K562 (cell line): Measurements from ENCODE around the gene ICAM1. TPM values are rescaled to one million over a fixed set of nuclear protein-coding genes. Genes with fewer than 3 reads are reported as not detected.

Experiments
- ARNT ChIP-seq, 2 experiments: fragments of 450-650 bp; IDR thresholded peaks; 2 replicates each; pipeline ENCODE4 v1.6.1; 2016; ENCODE audit warnings: mild to moderate bottlenecking in 1 of 2
- BRCA1 ChIP-seq, 2 experiments: fragments of 450-650 bp in 1 of 2; sonication (generic) in 1 of 2; formaldehyde crosslinking in 1 of 2; IDR thresholded peaks; 2 replicates each; pipeline versions ENCODE4 v1.5.0 to v1.6.1; 2017 to 2020; ENCODE audit warnings: mild to moderate bottlenecking in 1 of 2, missing genetic modification reagents in 1 of 2
- CBX5 ChIP-seq: IDR thresholded peaks from 2 replicates; pipeline ENCODE4 v1.6.1; 2014; ENCODE audit warnings: low read depth, borderline replicate concordance
- DDX20 ChIP-seq: fragments of 450-650 bp; IDR thresholded peaks from 2 replicates; pipeline ENCODE4 v1.6.1; 2016; ENCODE audit warnings: missing genetic modification characterization, low read depth, mild to moderate bottlenecking, missing compliant biosample characterization, moderate library complexity
- HDAC3 ChIP-seq: fragments of 450-650 bp; IDR thresholded peaks from 2 replicates; pipeline ENCODE4 v1.6.1; 2018; ENCODE audit warnings: borderline replicate concordance, mild to moderate bottlenecking, moderate library complexity; ENCODE audit not compliant: partially characterized antibody
- LCOR ChIP-seq: sonication (generic); formaldehyde crosslinking; IDR thresholded peaks from 2 replicates; pipeline ENCODE4 v1.8.0; 2022; ENCODE audit warnings: mild to moderate bottlenecking, missing genetic modification reagents
- PHB2 ChIP-seq: fragments of 450-650 bp; IDR thresholded peaks from 2 replicates; pipeline ENCODE4 v1.6.1; 2017; ENCODE audit warnings: low read depth
- RBBP5 ChIP-seq: fragments of 200-600 bp; sonication (generic); IDR thresholded peaks from 2 replicates; pipeline ENCODE4 v1.6.1; 2012; ENCODE audit warnings: borderline replicate concordance, mild to moderate bottlenecking, low read length, control low read depth, inconsistent platforms; ENCODE audit not compliant: insufficient read depth, poor library complexity, severe bottlenecking
- TARDBP ChIP-seq: fragments of 450-650 bp; IDR thresholded peaks from 2 replicates; pipeline ENCODE4 v1.6.1; 2016
- ZBED1 ChIP-seq: IDR thresholded peaks from 2 replicates; pipeline ENCODE4 v1.6.1; 2014
- ZNF408 ChIP-seq: fragments of 250-450 bp; sonication (Bioruptor Pico); IDR thresholded peaks from 2 replicates; pipeline ENCODE4 v1.4.0; 2020; ENCODE audit warnings: low read depth, mild to moderate bottlenecking, moderate library complexity
- ZNF431 ChIP-seq: sonication (generic); formaldehyde crosslinking; IDR thresholded peaks from 2 replicates; pipeline ENCODE4 v1.8.0; 2022; ENCODE audit warnings: mild to moderate bottlenecking, missing genetic modification reagents
- ZNF436 ChIP-seq: fragments of 250-450, 450-650 bp; sonication (Bioruptor Pico); formaldehyde crosslinking; IDR thresholded peaks from 2 replicates; pipeline ENCODE4 v1.7.0; 2020; ENCODE audit warnings: mild to moderate bottlenecking
- ZNF764 ChIP-seq: fragments of 250-450 bp; sonication (Bioruptor Pico); IDR thresholded peaks from 2 replicates; pipeline ENCODE4 v1.4.0; 2020; ENCODE audit warnings: low read depth, mild to moderate bottlenecking, moderate library complexity
- polyA plus RNA-seq, 8 experiments: library from polyadenylated mRNA; depleted of rRNA in 4 of 8; stranded (reverse) in 5 of 8; unstranded in 3 of 8; fragments of >200 nt; fragmentation: Nextera tagmentation in 2 of 8; fragmentation: Illumina TruSeq in 1 of 8; extraction: Ambion mirVana in 2 of 8; extraction: Trizol in 1 of 8; gene quantifications; 2 replicates each; pipeline versions ENCODE4 v1.2.1 to v1.2.3, GENCODE V29; 2011 to 2014; ENCODE audit warnings: inconsistent platforms in 1 of 8, missing spikeins in 1 of 8
- total RNA-seq, 7 experiments: library from RNA; depleted of rRNA in 6 of 7; stranded (reverse); fragments of >200 nt in 6 of 7; fragmentation: Illumina TruSeq in 2 of 7; extraction: Trizol in 2 of 7; gene quantifications; 2 replicates each; pipeline versions ENCODE4 v1.2.1 to v1.2.3, GENCODE V29; 2011 to 2021; ENCODE audit warnings: low replicate concordance in 1 of 7
- TF ChIP-seq, protein P1 (sequence below), 2 experiments: fragments of 150-350 bp in 1 of 2; IDR thresholded peaks; 2 replicates each; pipeline ENCODE4 v1.6.1; 2012 to 2016; ENCODE audit warnings: low read depth in 2 of 2, low read length in 2 of 2, mild to moderate bottlenecking in 1 of 2, moderate library complexity in 1 of 2
- TF ChIP-seq, protein P2 (sequence below): fragments of 250-450 bp; sonication (Bioruptor Pico); IDR thresholded peaks from 2 replicates; pipeline ENCODE4 v1.5.0; 2021
- TF ChIP-seq, protein P3 (sequence below): sonication (generic); IDR thresholded peaks from 2 replicates; pipeline ENCODE4 v1.6.1; 2016
- TF ChIP-seq, protein P4 (sequence below), 2 experiments: IDR thresholded peaks; 2 replicates each; pipeline ENCODE4 v1.6.1; 2011; ENCODE audit warnings: borderline replicate concordance in 1 of 2, control low read depth in 1 of 2, low read depth in 1 of 2, low read length in 1 of 2, mild to moderate bottlenecking in 1 of 2, mixed read lengths in 1 of 2, moderate library complexity in 1 of 2; ENCODE audit not compliant: insufficient read depth in 1 of 2, insufficient read length in 1 of 2, poor library complexity in 1 of 2, severe bottlenecking in 1 of 2; ENCODE audit errors: extremely low read depth in 1 of 2
- TF ChIP-seq, protein P5 (sequence below): fragments of 250-450 bp; sonication (Bioruptor Pico); IDR thresholded peaks from 2 replicates; pipeline ENCODE4 v1.4.0; 2020; ENCODE audit warnings: borderline replicate concordance

Gene ICAM1
- total and polyA plus RNA-seq, 9 of the 15 experiments (the other 6 are each of a cell fraction or from before 2014, with no cell fraction given): 2.3 to 24.4 (median 13.4) TPM

DNA sequence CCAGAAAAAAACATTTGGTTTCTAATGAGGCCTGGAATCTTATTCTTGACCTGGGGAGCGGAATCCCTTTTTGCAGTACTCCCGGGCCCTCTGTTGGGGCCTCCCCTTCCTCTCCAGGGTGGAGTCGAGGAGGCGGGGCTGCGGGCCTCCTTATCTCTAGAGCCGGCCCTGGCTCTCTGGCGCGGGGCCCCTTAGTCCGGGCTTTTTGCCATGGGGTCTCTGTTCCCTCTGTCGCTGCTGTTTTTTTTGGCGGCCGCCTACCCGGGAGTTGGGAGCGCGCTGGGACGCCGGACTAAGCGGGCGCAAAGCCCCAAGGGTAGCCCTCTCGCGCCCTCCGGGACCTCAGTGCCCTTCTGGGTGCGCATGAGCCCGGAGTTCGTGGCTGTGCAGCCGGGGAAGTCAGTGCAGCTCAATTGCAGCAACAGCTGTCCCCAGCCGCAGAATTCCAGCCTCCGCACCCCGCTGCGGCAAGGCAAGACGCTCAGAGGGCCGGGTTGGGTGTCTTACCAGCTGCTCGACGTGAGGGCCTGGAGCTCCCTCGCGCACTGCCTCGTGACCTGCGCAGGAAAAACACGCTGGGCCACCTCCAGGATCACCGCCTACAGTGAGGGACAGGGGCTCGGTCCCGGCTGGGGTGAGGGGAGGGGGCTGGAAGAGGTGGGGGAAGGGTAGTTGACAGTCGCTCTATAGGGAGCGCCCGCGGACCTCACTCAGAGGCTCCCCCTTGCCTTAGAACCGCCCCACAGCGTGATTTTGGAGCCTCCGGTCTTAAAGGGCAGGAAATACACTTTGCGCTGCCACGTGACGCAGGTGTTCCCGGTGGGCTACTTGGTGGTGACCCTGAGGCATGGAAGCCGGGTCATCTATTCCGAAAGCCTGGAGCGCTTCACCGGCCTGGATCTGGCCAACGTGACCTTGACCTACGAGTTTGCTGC is 16.1 kb downstream of the ICAM1 start, which contains the start of gene ICAM4 (continued):
- TF ChIP-seq ZNF408 (CRISPR knock-in tag) (no peak), DDX20 (tag) (no peak), ZBED1 (peak; percentile 31; the same call in 1 of the 2 replicates), CBX5 (no peak), BRCA1 (IDR thresholded peaks at IDR 0.05) (no peak), BRCA1 (CRISPR knock-in tag; IDR thresholded peaks at IDR 0.05) (no peak), TARDBP (0 out of 2 replicates have a peak, but pooled peaks have one; percentile 67), RBBP5 (peak; percentile 31), PHB2 (no peak), LCOR (CRISPR knock-in tag) (no peak), ZNF436 (CRISPR knock-in tag) (no peak), ZNF431 (CRISPR knock-in tag) (no peak), ARNT (IDR thresholded peaks at IDR 0.05) (no peak), HDAC3 (no peak), ZNF764 (CRISPR knock-in tag) (no peak)
- TF ChIP-seq, protein P1, sequence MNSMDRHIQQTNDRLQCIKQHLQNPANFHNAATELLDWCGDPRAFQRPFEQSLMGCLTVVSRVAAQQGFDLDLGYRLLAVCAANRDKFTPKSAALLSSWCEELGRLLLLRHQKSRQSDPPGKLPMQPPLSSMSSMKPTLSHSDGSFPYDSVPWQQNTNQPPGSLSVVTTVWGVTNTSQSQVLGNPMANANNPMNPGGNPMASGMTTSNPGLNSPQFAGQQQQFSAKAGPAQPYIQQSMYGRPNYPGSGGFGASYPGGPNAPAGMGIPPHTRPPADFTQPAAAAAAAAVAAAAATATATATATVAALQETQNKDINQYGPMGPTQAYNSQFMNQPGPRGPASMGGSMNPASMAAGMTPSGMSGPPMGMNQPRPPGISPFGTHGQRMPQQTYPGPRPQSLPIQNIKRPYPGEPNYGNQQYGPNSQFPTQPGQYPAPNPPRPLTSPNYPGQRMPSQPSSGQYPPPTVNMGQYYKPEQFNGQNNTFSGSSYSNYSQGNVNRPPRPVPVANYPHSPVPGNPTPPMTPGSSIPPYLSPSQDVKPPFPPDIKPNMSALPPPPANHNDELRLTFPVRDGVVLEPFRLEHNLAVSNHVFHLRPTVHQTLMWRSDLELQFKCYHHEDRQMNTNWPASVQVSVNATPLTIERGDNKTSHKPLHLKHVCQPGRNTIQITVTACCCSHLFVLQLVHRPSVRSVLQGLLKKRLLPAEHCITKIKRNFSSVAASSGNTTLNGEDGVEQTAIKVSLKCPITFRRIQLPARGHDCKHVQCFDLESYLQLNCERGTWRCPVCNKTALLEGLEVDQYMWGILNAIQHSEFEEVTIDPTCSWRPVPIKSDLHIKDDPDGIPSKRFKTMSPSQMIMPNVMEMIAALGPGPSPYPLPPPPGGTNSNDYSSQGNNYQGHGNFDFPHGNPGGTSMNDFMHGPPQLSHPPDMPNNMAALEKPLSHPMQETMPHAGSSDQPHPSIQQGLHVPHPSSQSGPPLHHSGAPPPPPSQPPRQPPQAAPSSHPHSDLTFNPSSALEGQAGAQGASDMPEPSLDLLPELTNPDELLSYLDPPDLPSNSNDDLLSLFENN (IDR thresholded peaks at IDR 0.05; ENCODE audit: low read depth in 2 of 2, low read length in 2 of 2): no peak
- TF ChIP-seq, protein P2, sequence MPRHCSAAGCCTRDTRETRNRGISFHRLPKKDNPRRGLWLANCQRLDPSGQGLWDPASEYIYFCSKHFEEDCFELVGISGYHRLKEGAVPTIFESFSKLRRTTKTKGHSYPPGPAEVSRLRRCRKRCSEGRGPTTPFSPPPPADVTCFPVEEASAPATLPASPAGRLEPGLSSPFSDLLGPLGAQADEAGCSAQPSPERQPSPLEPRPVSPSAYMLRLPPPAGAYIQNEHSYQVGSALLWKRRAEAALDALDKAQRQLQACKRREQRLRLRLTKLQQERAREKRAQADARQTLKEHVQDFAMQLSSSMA: peak; percentile 82; the same call in 1 of the 2 replicates
- TF ChIP-seq, protein P3, sequence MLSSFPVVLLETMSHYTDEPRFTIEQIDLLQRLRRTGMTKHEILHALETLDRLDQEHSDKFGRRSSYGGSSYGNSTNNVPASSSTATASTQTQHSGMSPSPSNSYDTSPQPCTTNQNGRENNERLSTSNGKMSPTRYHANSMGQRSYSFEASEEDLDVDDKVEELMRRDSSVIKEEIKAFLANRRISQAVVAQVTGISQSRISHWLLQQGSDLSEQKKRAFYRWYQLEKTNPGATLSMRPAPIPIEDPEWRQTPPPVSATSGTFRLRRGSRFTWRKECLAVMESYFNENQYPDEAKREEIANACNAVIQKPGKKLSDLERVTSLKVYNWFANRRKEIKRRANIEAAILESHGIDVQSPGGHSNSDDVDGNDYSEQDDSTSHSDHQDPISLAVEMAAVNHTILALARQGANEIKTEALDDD: no peak
- TF ChIP-seq, protein P4, sequence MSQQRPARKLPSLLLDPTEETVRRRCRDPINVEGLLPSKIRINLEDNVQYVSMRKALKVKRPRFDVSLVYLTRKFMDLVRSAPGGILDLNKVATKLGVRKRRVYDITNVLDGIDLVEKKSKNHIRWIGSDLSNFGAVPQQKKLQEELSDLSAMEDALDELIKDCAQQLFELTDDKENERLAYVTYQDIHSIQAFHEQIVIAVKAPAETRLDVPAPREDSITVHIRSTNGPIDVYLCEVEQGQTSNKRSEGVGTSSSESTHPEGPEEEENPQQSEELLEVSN (IDR thresholded peaks at IDR 0.05; ENCODE audit: borderline replicate concordance in 1 of 2, extremely low read depth in 1 of 2, insufficient read depth in 1 of 2, insufficient read length in 1 of 2, low read depth in 1 of 2, low read length in 1 of 2, poor library complexity in 1 of 2, severe bottlenecking in 1 of 2): peak; percentile 78 to 89
- TF ChIP-seq, protein P5, sequence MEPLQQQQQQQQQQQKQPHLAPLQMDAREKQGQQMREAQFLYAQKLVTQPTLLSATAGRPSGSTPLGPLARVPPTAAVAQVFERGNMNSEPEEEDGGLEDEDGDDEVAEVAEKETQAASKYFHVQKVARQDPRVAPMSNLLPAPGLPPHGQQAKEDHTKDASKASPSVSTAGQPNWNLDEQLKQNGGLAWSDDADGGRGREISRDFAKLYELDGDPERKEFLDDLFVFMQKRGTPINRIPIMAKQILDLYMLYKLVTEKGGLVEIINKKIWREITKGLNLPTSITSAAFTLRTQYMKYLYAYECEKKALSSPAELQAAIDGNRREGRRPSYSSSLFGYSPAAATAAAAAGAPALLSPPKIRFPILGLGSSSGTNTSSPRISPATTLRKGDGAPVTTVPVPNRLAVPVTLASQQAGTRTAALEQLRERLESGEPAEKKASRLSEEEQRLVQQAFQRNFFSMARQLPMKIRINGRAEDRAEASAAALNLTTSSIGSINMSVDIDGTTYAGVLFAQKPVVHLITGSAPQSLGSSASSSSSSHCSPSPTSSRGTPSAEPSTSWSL (CRISPR knock-in tag): no peak
